Fibroblast of skin of left quadriceps (primary cell): ENCODE measurements around the gene CHD9.
"Not testable (repeated sequence)": the region's sequence is repeated elsewhere in the genome, so short reads cannot be mapped to it uniquely, and the experiment has no call there.

Source experiments
- DNase-seq, 2 experiments: peaks; one replicate each; pipeline ENCODE4 v3.0.0-alpha.2; 2013; ENCODE audit warnings: low read depth in 2 of 2

Gene CHD9

DNA sequence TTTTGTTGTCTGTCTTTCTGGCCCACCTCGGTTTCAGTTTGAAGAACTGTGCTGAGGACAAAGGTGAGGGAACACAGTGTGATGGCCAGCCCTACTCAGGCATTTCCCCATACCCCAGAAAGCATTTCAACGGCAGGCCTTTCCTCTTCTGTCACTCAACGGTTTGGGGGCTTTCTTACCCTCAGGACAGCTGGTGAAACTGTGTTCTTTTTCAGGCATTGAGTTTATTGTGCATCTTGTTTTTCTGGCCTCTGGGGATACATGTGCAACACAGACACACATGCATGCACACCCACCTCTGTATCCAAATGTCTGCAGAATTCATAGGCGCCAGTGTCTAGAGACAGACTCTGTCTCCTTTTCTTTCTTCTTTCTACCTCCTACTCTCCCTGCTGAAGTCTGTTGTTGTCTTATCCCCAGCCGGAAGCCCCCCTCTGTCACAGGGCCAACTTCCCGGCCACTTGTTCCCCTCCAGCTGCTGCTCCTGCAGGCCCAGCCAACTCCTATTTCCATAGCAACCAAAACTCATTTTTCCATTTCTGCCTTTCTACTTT lies 17.0 kb downstream of the CHD9 start:
- DNase-seq: no peak

DNA sequence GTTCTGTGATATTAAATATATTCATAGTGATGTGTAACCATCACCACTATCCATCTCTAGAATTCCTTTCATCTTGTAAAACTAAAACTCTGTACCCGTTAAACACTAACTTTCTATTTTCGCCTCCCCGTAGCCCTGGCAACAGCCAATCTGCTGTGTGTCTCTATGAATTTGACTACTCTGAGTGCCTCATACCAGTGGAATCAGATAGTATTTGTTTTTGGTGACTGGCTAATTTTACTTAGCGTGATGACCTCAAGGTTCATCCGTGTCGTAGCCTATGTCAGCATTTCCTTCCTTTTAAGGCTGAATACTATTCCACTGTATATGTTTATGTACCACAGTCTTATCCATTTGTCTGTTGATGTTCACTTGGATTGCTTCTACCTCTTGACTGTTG lies 18.2 kb downstream of the CHD9 start:
- DNase-seq: no peak

DNA sequence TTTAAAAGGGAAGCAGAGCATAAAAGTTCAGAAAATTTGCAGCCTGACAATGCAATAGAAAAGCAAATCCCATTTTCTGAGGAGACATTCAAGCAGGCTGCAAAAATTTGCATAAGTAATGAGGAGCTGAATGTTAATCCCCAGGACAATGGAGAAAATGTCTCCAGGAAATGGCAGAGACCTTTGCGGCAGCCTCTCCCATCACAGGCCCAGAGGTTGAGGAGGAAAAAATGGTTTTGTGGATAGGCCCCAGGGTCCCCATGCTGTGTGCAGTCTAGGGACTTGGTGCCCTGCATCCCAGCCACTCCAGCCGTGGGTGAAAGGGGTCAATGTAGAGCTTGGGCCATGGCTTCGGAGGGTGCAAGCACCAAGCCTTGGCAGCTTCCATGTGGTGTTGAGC lies 19.5 kb downstream of the CHD9 start:
- not testable (repeated sequence) for DNase-seq

DNA sequence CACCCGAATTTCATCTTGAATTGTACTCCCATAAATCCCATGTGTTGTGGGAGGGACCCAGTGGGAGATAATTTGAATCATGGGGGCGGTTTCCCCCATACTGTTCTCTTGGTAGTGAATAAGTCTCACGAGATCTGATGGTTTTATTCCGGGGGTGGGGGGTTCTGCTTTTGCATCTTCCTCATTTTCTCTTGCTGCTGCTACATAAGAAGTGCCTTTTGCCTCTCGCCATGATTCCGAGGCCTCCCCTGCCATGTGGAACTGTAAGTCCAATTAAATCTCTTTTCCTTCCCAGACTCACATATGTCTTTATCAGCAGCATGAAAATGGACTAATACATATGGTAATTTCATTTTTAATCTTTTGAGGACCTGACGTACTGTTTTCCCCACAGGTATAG lies 20.7 kb downstream of the CHD9 start:
- DNase-seq: not testable (repeated sequence)

DNA sequence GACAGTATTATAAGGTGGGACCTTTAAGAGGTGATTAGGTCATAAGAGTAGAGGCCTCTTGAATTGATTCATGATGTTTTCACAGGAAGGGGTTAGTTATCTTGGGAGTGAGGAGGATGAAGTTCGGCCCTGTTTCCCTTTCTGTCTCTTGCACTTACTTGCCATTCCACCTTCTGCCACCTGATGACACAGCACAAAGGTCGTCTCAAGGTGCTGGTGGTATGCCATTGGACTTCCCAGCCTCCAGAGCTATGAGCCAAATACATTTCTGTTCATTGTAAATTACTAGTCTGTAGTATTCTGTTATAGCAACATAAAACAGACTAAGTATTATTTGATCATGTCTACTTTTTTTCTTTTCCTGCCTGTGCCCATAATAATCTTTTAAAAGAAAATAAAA lies 23.5 kb downstream of the CHD9 start:
- no peak for DNase-seq

DNA sequence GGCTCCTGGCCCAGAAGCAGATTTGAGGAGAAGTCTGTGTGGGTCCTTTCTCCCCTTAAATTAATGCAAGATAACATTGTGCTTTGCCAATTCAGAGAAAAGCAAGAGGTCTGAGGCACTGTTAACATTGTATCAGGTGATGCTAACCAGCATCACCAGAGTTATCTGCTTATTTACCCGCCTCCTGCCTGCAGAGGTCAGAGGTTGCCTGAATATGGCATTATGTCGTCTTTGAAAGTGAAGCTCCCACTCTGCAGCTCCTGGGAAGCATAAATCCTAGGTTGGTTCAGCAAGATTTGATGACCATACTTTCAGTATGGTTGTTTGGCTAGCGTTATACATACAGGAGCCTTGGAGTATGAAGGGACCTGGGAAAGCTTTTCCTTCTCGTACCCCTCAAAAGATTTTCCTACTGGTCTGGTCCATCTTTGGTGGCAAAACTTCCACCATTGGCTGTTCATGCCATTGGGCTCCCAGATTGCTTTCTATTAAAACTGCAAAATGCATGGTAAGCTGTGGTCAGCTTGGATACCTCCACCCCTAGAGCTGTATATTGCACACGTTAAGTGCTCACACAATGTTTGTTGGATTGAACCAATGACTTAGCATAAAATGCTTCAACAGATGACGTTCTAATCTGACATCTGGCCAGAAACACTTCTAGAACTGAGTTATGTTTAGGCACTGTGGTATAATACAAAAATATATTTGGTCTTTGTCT lies 24.1 kb downstream of the CHD9 start:
- DNase-seq: no peak

DNA sequence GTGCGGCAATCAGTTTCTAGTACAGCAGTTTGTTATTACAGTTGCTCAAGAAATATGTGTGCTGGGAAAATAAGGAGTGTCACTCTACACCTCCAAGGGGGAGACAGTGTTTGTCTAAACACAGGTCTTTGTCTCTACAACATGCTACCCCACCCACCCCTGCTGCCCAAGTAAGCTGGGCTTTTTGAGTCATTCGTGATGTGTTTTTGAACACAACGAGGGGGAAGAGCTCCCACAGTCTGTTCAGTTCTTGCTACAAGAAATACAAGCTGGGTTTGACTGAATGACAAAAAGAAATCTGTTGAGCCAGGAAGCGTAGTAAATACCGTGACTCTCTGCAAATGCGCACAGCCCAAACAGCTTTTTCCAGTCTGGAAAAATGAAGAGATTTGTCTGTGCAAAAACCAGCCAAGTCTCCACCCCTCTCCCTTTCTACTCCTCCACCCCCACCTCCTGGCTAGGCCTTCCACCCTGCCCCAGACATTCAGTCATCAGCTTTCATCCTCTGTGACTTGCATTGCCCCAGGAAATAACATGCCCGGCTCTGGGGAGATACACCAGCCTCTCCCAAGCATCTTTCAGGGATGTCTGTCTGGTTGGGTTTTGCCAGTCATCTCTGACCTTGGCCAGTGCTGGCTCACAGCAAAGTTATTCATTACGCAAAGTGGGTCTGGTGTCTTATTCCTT lies 25.7 kb downstream of the CHD9 start:
- DNase-seq: peak in 1 of 2 experiments; percentile 40

DNA sequence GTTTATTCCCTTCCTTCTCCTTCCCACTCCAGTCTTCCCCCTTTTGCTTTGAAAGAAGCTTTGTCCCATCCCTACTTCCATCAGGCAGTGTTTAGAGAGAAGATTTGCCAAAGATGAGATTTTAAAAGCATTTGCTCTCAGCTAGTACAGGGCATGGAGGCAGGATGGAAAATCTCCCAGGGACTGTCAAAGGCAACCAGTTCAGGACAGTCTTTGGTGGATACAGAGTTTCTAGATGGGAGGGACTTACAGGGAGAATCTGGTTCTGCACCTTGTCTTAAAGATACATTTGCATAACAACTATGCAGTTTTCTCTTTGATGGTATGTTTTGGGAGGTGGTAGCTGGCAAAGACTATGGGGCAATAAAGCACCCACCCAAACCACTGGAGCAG lies 26.2 kb downstream of the CHD9 start:
- no peak for DNase-seq

DNA sequence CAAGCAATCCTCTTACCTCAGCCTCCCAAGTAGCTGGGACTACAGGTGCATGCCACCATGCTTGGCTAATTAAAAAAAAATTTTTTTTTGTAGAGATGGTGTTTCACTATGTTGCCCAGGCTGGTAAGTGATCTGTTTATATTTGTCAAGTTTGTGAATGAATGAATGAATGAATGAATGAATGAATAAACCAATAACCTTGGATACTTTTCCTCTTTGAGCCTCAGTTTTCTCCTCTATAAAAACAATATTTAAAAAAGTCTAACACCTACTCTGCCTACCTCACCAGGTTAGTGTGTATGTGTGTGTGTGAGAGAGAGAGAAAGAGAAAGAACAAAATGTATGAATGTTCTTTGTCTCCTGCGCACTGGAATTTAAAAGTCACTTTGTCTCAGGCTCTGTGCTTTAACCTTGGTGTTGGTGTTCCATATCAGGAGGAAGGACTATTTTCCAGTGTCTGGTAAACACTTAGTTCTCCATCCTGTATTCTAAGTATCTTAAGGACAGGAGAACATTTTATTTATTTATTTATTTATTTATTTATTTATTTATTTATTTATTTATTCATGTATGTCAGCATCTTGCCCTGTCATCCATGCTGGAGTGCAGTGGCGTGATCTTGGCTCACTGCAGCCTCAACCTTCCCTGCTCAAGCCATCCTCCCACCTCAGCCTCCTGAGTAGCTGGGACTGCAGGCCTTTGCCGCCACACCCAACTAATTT lies 27.1 kb downstream of the CHD9 start:
- no peak for DNase-seq

DNA sequence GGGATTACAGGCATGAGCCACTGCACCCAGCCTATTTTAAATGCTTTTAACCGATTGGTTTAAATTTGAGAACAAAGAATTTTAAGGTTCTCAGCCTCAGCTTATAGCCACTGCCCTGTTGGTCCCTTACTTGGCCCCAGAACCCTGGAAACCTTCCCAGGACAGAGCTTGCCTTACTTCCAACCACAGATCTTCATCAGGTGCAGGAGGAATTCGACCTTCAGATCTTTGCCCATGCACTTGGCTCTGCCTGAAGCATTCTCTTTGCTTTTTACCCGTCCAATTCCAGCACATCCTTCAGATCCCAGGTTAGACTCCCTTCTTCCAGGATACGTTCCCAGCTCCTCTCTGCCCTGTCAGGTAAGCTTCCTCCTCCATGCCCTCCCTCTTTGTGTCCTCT lies 27.7 kb downstream of the CHD9 start:
- DNase-seq: no peak

DNA sequence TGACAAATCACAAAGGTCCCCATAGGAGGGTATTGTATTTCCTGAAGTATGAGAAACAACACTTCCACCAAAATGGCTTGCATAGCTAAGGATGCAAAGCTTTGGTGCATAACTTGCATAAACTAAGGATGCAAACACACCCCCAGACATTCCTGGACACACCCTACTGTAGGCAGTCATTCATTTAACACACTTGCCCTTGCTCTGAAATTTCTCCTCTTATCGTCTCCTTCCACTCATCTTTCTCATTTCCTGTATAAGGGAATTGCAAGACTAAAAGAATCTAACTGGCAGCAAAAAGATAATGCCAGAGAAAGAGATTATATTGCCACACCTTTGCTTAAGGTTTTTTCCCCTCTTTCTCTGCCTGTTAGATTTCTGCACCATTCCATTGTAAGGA lies 28.3 kb downstream of the CHD9 start:
- no peak for DNase-seq

DNA sequence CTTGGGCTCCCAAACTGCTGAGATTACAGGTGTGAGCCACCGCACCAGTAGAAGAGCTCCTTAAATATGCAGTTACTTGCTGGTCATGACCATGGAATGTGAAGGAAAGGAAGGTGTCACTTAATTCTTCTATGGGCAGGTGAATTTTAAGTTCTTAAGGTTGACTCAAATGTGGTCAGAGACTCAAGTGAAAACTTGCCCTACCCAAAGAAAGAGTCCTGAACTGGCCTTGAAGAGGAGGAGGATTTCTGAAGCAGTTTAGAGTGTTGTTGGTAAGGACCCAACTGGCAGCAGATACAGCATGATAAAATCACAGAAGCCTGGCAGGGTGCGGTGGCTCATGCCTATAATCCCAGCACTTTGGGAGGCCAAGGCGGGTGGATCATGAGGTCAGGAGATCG lies 29.4 kb downstream of the CHD9 start:
- DNase-seq: no peak

DNA sequence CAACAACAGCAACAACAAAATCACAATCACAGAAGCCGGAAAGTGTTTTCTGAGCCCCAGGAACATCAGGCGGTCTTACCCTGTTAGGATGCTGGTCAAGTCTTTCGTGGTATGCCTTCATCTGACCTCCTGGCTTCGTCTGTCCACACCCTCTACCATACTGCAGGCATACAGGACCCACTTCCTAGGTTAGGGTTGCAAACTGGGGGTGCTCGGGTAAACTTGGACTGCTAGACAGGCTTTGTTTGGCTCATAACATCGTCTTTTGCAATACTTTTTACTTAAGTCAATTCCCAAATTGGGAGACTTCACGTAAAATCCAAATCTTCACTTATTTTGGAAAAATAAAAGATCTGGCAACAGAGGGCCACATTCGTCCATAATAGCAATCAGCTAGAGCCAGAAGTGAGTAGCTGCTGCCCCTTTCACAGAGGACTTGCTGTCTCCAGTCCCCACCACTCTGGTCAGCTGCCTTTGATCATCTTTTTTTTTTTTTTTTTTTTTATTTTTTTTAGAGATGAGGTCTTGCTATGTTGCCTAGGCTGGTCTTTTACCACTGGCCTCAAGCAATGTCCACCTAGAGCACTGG lies 30.0 kb downstream of the CHD9 start:
- no peak for DNase-seq

DNA sequence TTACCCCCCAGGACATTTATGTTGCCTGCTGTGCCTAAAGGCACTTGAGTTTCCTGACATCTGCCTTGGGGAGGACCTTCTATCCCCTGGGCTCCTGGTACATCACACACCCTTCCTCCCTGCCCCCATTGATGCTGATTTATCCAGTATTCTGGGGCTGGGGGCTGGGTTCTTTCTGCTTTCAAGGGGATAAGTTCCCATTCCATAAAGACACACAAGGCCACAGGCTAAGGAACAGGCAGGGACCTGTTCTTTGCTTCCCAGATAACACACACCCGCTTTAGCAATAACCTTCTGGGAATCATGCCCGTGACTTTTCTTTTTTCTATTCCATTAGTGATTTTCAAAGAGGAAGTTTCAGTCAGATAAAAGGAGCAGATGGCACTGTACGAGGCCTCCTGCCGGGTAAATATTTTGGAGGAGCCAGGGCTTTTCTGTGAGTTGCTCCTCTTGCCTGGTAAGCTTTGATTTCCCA lies 30.6 kb downstream of the CHD9 start:
- no peak for DNase-seq

DNA sequence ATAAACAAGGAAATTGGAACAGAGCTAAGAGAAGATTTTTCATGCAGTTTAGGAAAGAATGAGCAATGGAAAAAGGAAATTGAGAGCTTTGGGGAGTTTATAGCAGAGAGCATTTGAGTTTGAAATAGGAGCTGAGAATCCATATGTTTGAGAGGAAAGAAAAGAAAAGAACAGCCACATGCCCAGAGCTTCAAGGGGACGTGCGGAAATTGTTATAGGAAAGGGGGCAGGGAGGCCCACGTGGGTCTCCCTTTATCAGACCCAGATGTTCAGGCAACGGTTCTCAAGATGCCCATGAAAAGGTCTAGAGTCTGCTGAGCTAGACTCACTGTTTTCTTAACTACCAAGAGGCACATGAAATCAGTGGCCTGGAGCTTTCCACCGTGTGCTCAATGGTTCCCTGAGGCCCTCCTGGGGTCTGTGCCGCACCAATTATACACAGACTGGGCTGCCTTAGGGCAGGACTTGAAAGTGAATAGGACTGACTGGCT lies 31.2 kb downstream of the CHD9 start:
- peak; percentile 81 for DNase-seq

DNA sequence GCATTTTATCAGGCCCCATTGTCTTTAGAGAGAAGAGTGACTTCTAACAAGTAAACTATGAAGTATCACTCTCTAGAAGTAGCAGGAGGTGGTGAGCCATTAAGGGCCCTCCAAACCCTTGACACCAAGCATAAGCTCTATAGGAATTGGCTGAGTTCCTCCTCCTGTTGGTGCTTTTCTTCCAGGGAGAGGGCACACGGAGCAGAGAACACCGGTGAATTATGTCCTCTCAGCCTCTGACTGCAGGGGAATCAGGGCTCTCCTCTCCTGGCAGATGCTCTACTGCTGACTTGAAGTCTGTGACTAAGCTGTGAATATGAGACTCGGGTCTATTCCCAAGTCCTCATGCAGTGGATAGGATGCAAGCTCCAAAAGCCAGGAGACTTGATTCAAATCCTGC lies 32.3 kb downstream of the CHD9 start:
- no peak for DNase-seq

DNA sequence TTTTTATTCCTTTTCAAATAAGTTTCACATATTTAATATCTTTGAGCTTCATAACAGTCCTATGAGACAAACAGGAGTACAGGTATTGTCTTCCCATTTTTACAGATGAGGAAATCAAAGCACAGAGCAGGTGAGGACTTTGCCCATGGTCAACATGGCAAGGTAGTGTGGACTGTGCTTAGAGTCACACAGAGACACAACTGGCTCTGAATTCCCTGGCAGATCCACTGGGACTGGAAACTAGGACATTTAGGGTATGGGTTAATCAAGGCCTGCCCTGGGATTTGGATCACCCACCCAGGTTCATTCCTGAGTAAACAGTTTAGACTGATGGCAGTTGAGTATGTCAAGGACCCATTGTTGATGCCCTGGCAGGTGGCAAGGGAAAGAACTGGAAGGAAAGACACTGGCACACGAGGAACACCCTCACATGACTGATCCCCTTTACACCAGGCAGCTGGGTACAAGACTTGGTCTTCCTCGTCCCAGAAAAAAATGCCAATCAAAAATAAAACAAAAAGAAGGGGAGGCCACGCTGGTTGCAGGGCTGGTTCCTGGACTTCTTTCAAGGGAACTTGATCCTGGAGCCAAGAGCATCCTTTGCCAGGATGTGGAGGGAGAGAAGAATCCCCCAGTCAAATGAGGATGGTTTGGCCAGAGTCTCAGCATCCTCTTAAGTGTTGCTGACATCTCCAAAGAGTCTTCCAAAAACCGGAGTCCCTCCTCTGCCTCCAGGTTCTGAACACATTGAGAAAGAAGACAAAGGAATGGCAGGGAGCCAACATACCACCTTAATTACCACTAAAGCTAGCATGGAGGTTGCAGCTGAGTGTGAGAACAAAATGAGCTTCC lies 34.9 kb downstream of the CHD9 start:
- DNase-seq: no peak

DNA sequence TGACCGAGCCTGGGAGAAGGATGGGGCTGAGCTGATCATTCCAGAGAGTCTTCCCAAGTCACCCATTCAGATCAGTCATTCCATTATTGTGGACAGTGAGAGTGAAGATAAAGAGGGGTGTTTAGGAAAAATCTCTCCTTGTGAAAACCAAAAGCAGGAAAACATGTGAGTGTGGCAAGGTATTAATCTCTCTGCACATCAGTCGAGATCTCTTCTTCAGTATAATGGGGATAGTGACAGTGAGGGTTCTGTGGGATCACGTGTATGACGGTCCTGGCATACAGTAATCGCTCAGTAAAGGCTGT lies 35.4 kb downstream of the CHD9 start:
- DNase-seq: no peak

DNA sequence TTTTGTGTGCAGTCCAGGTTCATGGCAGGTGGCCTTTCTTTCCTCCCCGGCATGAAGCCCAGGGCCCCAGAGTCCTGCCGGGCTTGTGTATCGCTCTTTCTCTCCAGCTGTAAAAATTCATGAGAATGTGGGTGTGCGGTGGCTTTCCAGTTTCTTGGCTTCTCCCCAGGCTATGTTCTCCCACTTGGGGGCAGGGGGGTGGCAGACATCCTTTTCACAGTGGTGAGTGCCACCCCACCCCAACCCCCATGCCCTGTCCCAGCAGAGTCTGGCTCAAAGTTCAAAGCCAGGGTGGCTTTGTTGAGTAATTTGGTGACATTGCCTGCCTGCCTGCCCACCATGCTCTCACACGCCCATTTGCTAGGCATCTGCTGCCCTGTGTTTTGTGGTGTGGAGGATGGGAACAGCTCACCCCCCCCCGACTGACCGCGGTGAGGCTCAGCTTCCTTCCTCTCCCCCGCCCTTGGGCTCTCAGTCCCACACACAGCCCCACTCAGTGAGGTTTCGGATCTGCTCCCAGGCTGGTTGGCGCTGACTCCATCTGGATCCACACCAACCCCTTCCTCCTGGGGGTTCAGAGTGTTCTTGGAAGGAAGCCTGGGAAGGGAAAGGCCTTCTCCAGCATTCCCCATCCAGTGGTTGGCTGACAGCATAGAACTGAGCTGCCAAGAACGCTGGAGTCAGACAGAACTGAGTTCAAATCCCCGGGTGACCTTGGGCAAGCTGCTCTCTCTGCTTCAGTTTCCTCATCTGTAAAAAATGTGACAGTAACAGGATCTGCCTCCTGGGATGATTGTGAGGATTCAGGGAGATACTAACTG lies 36.0 kb downstream of the CHD9 start:
- peak; percentile 99 for DNase-seq

DNA sequence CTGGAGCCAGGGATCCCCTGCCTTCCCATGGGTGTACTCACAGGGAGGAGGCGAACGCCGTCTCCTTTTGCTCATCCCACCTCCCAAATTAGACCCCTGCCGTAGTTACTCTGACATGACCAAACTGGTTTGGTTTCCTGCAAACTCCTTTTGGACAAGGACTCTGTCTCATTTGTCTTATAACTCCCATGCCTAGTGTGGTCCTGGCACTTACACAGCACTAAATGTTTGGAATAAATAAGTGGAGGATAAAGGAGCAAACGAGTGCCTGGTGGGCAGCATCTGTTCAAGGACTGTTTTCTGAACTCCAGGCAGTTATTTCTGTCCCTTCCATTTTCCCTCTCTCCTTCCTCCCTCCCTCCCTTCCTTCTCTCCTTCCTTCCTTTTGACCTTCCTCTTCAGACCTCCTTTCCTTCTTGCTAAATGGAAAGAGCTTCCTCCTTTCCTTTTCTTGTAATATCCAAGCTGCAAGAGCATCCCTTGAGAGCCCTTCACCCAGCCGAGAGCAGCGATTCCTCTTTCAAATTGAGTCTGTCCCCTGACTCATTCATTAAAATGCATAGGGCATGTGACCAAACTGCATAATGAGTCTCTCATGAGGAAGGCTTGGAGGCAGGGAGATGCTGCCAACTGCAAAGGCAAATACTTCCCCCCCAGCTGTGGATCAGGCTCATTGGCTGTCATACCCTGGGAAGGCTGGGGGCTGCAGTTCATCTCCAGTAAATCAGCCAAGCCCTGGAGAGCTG lies 36.8 kb downstream of the CHD9 start:
- peak; percentile 90 to 91 for DNase-seq
